CD4-positive, alpha-beta T cell (primary cell): ENCODE data around the gene SOS1. TPM values are rescaled to one million over a fixed set of nuclear protein-coding genes. Genes with fewer than 3 reads are reported as not detected.

Experiments used
- ATAC-seq: fragments of 200-7000 bp; cut with Tn5 transposase; one replicate; pipeline ENCODE4 v1.10.0; 2022; ENCODE audit warnings: mild to moderate bottlenecking; ENCODE audit not compliant: poor library complexity
- CTCF ChIA-PET: fragments of 350-600 bp; sonication (Branson Sonifier 250); formaldehyde crosslinking; loops from one replicate; lab custom pipeline; 2021; ENCODE audit warnings: antibody characterized with exemption, inconsistent platforms; lab: Charles Lee
- POLR2A ChIA-PET: fragments of 350-600 bp; sonication (Branson Sonifier 250); formaldehyde crosslinking; loops from one replicate; lab custom pipeline; 2021; ENCODE audit warnings: antibody characterized with exemption, inconsistent platforms; lab: Charles Lee
- DNase-seq, 14 experiments: peaks; one replicate each; pipeline ENCODE4 v3.0.0-alpha.2; 2013 to 2020; ENCODE audit warnings: mixed read lengths in 2 of 14
- H3K27ac ChIP-seq, 2 donors: one replicate each; pipeline versions ENCODE4 v1.5.1 to v1.7.0; 2013; ENCODE audit warnings: low read length in 2 of 2, low read depth in 1 of 2, mild to moderate bottlenecking in 1 of 2
- H3K27me3 ChIP-seq, 2 experiments: 1 replicate in 1 of 2; 2 replicates in 1 of 2; pipeline versions ENCODE4 v1.6.1 to v1.7.0; 2013; ENCODE audit warnings: low read length in 2 of 2, control low read depth in 1 of 2, mild to moderate bottlenecking in 1 of 2, moderate library complexity in 1 of 2; ENCODE audit not compliant: insufficient read depth in 2 of 2, control insufficient read depth in 1 of 2
- H3K36me3 ChIP-seq: one replicate; pipeline ENCODE4 v1.6.1; 2013; ENCODE audit warnings: low read length, control low read depth; ENCODE audit not compliant: insufficient read depth
- H3K4me1 ChIP-seq: one replicate; pipeline ENCODE4 v1.6.1; 2013; ENCODE audit warnings: low read length, control low read depth; ENCODE audit not compliant: insufficient read depth
- H3K4me3 ChIP-seq: one replicate; pipeline ENCODE4 v1.5.1; 2013; ENCODE audit warnings: mild to moderate bottlenecking, low read length, moderate library complexity
- H3K9me3 ChIP-seq, 2 experiments: 1 replicate in 1 of 2; 2 replicates in 1 of 2; pipeline versions ENCODE4 v1.6.1 to v1.7.0; 2013; ENCODE audit warnings: low read length in 2 of 2, mild to moderate bottlenecking in 2 of 2, control low read depth in 1 of 2, moderate library complexity in 1 of 2; ENCODE audit not compliant: control insufficient read depth in 1 of 2, insufficient read depth in 1 of 2
- H3K27ac Mint-ChIP-seq: one replicate; pipeline ENCODE4 v1.8.0; 2020; ENCODE audit warnings: mixed read lengths
- H3K27me3 Mint-ChIP-seq: one replicate; pipeline ENCODE4 v1.8.0; 2021; ENCODE audit warnings: mixed read lengths
- H3K36me3 Mint-ChIP-seq: one replicate; pipeline ENCODE4 v1.8.0; 2021; ENCODE audit warnings: low read depth, mixed read lengths
- H3K4me1 Mint-ChIP-seq: one replicate; pipeline ENCODE4 v1.8.0; 2021; ENCODE audit warnings: low read depth, mixed read lengths
- H3K4me3 Mint-ChIP-seq: one replicate; pipeline ENCODE4 v1.8.0; 2020; ENCODE audit warnings: mild to moderate bottlenecking, mixed read lengths
- H3K9me3 Mint-ChIP-seq: one replicate; pipeline ENCODE4 v1.8.0; 2020; ENCODE audit warnings: mixed read lengths
- CTCF ChIP-seq: fragments of 200-600 bp; IDR thresholded peaks from one replicate; pipeline ENCODE4 v1.8.0; 2022; ENCODE audit warnings: antibody characterized with exemption, mild to moderate bottlenecking
- intact Hi-C, 2 experiments: fragments of 100-400 bp; cut with DNase I in 1 of 2; cut with micrococcal nuclease in 1 of 2; formaldehyde crosslinking; loops; one replicate each; pipeline versions ENCODE4 v1.15.1 to v1.9.0; 2023 to 2025; cut with DNase I, micrococcal nuclease
- total RNA-seq, 174 experiments: library from RNA in 2 of 174; stranded (reverse) in 2 of 174; gene quantifications; one replicate each; pipeline ENCODE4 v1.2.3 and lab custom pipeline; 2021 to 2026

SOS1 gene
- total RNA-seq, 2 experiments from 2014 or later, result 16.4 to 16.9 TPM

DNA sequence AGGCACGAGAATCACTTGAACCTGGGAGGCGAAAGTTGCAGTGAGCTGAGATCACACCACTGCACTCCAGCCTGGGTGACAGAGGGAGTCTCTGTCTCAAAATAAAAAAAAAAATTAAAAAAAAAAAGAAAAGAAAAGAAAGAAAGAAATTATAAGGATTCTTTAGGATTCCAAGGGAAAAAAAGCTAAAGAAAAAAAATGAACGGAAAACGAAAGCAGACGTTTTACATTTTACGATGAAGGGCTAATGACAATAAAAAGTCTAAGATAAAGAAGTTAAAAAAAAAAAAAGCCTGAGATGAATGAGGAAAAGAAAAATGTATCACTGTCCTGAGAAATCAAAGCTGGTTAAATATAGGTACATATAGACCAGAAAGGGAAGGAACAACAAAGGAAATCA, 58.5 kb downstream of the SOS1 start:
- Histone ChIP-seq H3K4me1 (no peaks in the 10 kb centered on the region), H3K27ac (no peak overlapping the region), H3K9me3 (no peaks in the 10 kb centered on the region), H3K4me3 (no peak overlapping the region), H3K27me3 (no peaks in the 10 kb centered on the region), H3K36me3 (peaks cover 14% of the 10 kb centered on the region)
- Mint-ChIP-seq H3K27ac (peak overlapping the region; percentile 25), H3K4me3 (no peak overlapping the region), H3K9me3 (no peaks in the 10 kb centered on the region), H3K27me3 (no peaks in the 10 kb centered on the region), H3K4me1 (no peaks in the 10 kb centered on the region), H3K36me3 (peaks cover 22% of the 10 kb centered on the region)
- ATAC-seq (no peak), DNase-seq (no peak)
- ChIA-PET CTCF (interaction anchor here (9.6 kb wide), 1 partner anchor 166 kb away, joined by 58 read pairs; no protein-coding TSS in a partner anchor), POLR2A (interaction anchor here (0.7 to 2.0 kb wide), 4 partner anchors 58 to 167 kb away, joined by 3 to 11 read pairs (median 4); partner anchors contain the start of gene SOS1)
- no peak for TF ChIP-seq CTCF
- intact Hi-C loops, result loop anchor here in 1 of 2 experiments (5.0 kb wide), 1 partner anchor 115 kb away; no protein-coding TSS in a partner anchor

DNA sequence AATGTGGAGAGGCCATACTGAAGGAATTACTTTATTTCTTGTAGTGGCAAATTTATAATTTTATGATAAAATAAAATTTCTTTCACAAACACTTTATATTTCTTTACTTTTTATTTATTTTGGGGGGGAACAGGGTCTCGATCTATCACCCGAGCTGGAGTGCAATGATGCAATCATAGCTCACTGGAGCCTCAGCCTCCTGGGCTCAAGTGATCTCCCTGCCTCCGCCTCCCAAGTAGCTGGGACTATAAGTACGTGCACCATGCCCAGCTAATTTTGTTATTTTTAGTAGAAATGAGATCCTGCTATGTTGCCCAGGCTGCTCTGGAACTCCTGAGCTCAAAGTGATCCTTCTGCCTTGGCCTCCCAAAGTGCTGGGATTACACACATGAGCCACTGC, 59.6 kb downstream of the SOS1 start:
- no peaks in the 10 kb centered on the region for H3K9me3 Mint-ChIP-seq
- H3K36me3 Mint-ChIP-seq, result peaks cover 16% of the 10 kb centered on the region
- H3K4me1 Mint-ChIP-seq, result no peaks in the 10 kb centered on the region
- peaks cover 13% of the 10 kb centered on the region for H3K36me3 ChIP-seq
- intact Hi-C loops, result loop anchor here in 1 of 2 experiments (2.0 to 5.0 kb wide), 2 partner anchors 60 to 114 kb away; partner anchors contain the start of gene SOS1
- POLR2A ChIA-PET, result interaction anchor here (0.6 to 2.0 kb wide), 4 partner anchors 11 to 168 kb away, joined by 3 to 11 read pairs (median 3); partner anchors contain the start of gene SOS1
- TF ChIP-seq CTCF, result no peak
- no peaks in the 10 kb centered on the region for H3K4me1 ChIP-seq
- no peaks in the 10 kb centered on the region for H3K27me3 ChIP-seq
- no peak overlapping the region for H3K27ac Mint-ChIP-seq
- H3K27me3 Mint-ChIP-seq, result no peaks in the 10 kb centered on the region
- ATAC-seq (no peak), DNase-seq (no peak)
- H3K4me3 ChIP-seq, result no peak overlapping the region
- no peak overlapping the region for H3K27ac ChIP-seq
- H3K9me3 ChIP-seq, result no peaks in the 10 kb centered on the region
- H3K4me3 Mint-ChIP-seq, result no peak overlapping the region
- CTCF ChIA-PET, result interaction anchor here (0.7 to 9.6 kb wide), 2 partner anchors 12 to 167 kb away, joined by 4 to 58 read pairs; no protein-coding TSS in a partner anchor

- Histone ChIP-seq H3K9me3 (no peaks in the 10 kb centered on the region), H3K27me3 (no peaks in the 10 kb centered on the region), H3K4me3 (no peak overlapping the region), H3K4me1 (no peaks in the 10 kb centered on the region), H3K36me3 (peaks cover 23% of the 10 kb centered on the region), H3K27ac (no peak overlapping the region)
- Mint-ChIP-seq H3K27ac (no peak overlapping the region), H3K4me1 (no peaks in the 10 kb centered on the region), H3K36me3 (peaks cover 17% of the 10 kb centered on the region), H3K4me3 (no peak overlapping the region), H3K27me3 (no peaks in the 10 kb centered on the region), H3K9me3 (no peaks in the 10 kb centered on the region)
- ATAC-seq (peak; percentile 39), DNase-seq (peak in 3 of 14 experiments; percentile 74 to 76 (median 74))
- intact Hi-C loops, result loop anchor here (1.0 to 2.0 kb wide), 2 partner anchors 113 to 169 kb away; no protein-coding TSS in a partner anchor
- POLR2A ChIA-PET, result interaction anchor here (0.7 to 1.5 kb wide), 3 partner anchors 59 to 169 kb away, joined by 3 to 4 read pairs (median 3); no protein-coding TSS in a partner anchor
- CTCF ChIA-PET, result interaction anchor here (4.5 kb wide), 1 partner anchor 170 kb away, joined by 34 read pairs; no protein-coding TSS in a partner anchor
- peak; percentile 86 for TF ChIP-seq CTCF
Observed at GRCh38 chr2:39059366-39059952, 61.4 kb downstream of the SOS1 start.
